Activated B cell treated with CpG ODN at 0.5 μM for 24 hours (primary cell): ENCODE measurements around the gene KCNQ1. TPM values are rescaled to one million over a fixed set of nuclear protein-coding genes. Genes with fewer than 3 reads are reported as not detected.
A peak's percentile ranks its signal among the peaks of the same experiment; 100 is the strongest.

Experiments used
- ATAC-seq: fragments of 200-7000 bp; cut with Tn5 transposase; one replicate; pipeline ENCODE4 v1.10.0; 2021; ENCODE audit warnings: low read depth, mild to moderate bottlenecking, moderate library complexity
- CTCF ChIA-PET: fragments of 350-600 bp; sonication (Branson Sonifier 250); formaldehyde crosslinking; loops from one replicate; lab custom pipeline; 2021; ENCODE audit warnings: antibody characterized with exemption; lab: Charles Lee
- POLR2A ChIA-PET: fragments of 350-600 bp; sonication (Branson Sonifier 250); formaldehyde crosslinking; loops from one replicate; lab custom pipeline; 2021; ENCODE audit warnings: antibody characterized with exemption; lab: Charles Lee
- DNase-seq: peaks from one replicate; pipeline ENCODE4 v3.0.0; 2022
- H3K27ac Mint-ChIP-seq: one replicate; pipeline ENCODE4 v1.8.0; 2020; ENCODE audit warnings: mixed read lengths
- H3K27me3 Mint-ChIP-seq: one replicate; pipeline ENCODE4 v1.8.0; 2021; ENCODE audit warnings: mixed read lengths
- H3K36me3 Mint-ChIP-seq: one replicate; pipeline ENCODE4 v1.8.0; 2021; ENCODE audit warnings: low read depth, mixed read lengths
- H3K4me1 Mint-ChIP-seq: one replicate; pipeline ENCODE4 v1.8.0; 2021; ENCODE audit warnings: mixed read lengths
- H3K4me3 Mint-ChIP-seq: one replicate; pipeline ENCODE4 v1.8.0; 2020; ENCODE audit warnings: mild to moderate bottlenecking, mixed read lengths
- H3K9me3 Mint-ChIP-seq: one replicate; pipeline ENCODE4 v1.8.0; 2020; ENCODE audit warnings: mixed read lengths
- CTCF ChIP-seq: fragments of 200-600 bp; IDR thresholded peaks from one replicate; pipeline ENCODE4 v1.8.0; 2022; ENCODE audit warnings: antibody characterized with exemption, mild to moderate bottlenecking
- intact Hi-C: fragments of 100-400 bp; cut with micrococcal nuclease; formaldehyde crosslinking; loops from one replicate; pipeline ENCODE4 v1.15.1; 2024
- total RNA-seq: library from RNA; stranded (reverse); gene quantifications from 2 replicates; pipeline ENCODE4 v1.2.3, GENCODE V29; 2022

KCNQ1 gene
- total RNA-seq, 1 donor from 2014 or later, result 6.5 TPM

- intact Hi-C loops, result no loop called here
- Mint-ChIP-seq H3K4me1 (peaks cover 3% of the 10 kb centered on the region), H3K9me3 (no peaks in the 10 kb centered on the region), H3K27ac (no peak overlapping the region), H3K4me3 (no peak overlapping the region), H3K36me3 (peaks cover 17% of the 10 kb centered on the region), H3K27me3 (peaks cover 2% of the 10 kb centered on the region)
- ATAC-seq (no peak), DNase-seq (peak; percentile 13)
- no peak for TF ChIP-seq CTCF
- ChIA-PET POLR2A (no interaction called here), CTCF (no interaction called here)
Measured at GRCh38 chr11:2797121-2797711, 352.4 kb downstream of the KCNQ1 start.

- Mint-ChIP-seq H3K4me3 (no peak overlapping the region), H3K9me3 (no peaks in the 10 kb centered on the region), H3K27ac (no peak overlapping the region), H3K27me3 (peaks cover 2% of the 10 kb centered on the region), H3K36me3 (peaks cover 17% of the 10 kb centered on the region), H3K4me1 (no peaks in the 10 kb centered on the region)
- intact Hi-C loops, result no loop called here
- ChIA-PET POLR2A (no interaction called here), CTCF (no interaction called here)
- ATAC-seq (no peak), DNase-seq (peak; percentile 7)
- no peak for TF ChIP-seq CTCF
Measured at GRCh38 chr11:2797741-2798361, 353.0 kb downstream of the KCNQ1 start.

- intact Hi-C loops, result no loop called here
- H3K4me3 Mint-ChIP-seq, result no peak overlapping the region
- H3K9me3 Mint-ChIP-seq, result no peaks in the 10 kb centered on the region
- H3K36me3 Mint-ChIP-seq, result peaks cover 18% of the 10 kb centered on the region
- ChIA-PET CTCF (no interaction called here), POLR2A (no interaction called here)
- H3K27ac Mint-ChIP-seq, result no peak overlapping the region
- H3K4me1 Mint-ChIP-seq, result no peaks in the 10 kb centered on the region
- peaks cover 2% of the 10 kb centered on the region for H3K27me3 Mint-ChIP-seq
- TF ChIP-seq CTCF, result no peak
- no peak for ATAC-seq
- DNase-seq, result no peak
Measured at GRCh38 chr11:2798951-2799761, 354.3 kb downstream of the KCNQ1 start.

- no peaks in the 10 kb centered on the region for H3K4me1 Mint-ChIP-seq
- H3K27me3 Mint-ChIP-seq, result peaks cover 2% of the 10 kb centered on the region
- H3K36me3 Mint-ChIP-seq, result peaks cover 20% of the 10 kb centered on the region
- H3K27ac Mint-ChIP-seq, result no peak overlapping the region
- intact Hi-C loops, result no loop called here
- no peak overlapping the region for H3K4me3 Mint-ChIP-seq
- ChIA-PET POLR2A (no interaction called here), CTCF (no interaction called here)
- TF ChIP-seq CTCF, result no peak
- ATAC-seq (no peak), DNase-seq (no peak)
- H3K9me3 Mint-ChIP-seq, result no peaks in the 10 kb centered on the region
Measured at GRCh38 chr11:2799881-2800654, 355.3 kb downstream of the KCNQ1 start.
